HG03378 (cell line): ENCODE measurements around the gene SFMBT2.
"Not testable (repeated sequence)": the region's sequence is repeated elsewhere in the genome, so short reads cannot be mapped to it uniquely, and the experiment has no call there.

ENCODE experiments used
- ATAC-seq: cut with Tn5 transposase; IDR thresholded peaks from one replicate; pipeline ENCODE4 v1.9.1; 2021; ENCODE audit warnings: mild to moderate bottlenecking, moderate library complexity; ENCODE audit not compliant: unreplicated experiment

Gene SFMBT2

DNA sequence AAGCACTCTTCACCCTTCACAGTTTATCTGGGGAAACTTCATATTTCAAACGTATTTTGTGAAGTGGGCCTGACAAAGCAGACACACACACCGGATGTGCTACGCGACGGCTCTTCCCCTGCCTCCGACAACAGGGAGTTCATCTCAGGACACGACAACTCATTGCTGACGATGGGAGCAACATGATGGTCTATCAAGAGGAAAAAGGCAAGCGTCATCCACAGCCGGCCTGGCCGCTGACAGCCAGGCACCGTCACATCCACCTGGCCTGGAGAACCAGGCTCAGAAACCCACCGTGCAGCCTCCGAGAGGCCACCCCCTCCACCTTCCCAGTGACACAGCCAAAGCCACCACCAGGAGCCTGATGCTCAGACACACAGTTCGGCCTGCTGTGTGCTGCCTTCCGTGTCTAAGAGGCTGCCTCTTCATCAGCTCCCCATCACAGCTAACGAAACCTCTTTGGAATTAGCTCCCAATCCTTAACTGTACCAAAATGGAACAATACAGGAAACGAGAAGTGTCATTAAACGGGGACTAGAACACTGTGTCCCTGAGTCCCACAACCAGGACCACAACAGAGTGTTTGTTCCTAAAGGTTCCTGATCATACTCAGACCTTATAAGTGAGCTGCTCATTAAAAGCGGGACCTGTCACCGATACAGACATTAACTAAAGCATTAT lies 76.7 kb downstream of the SFMBT2 start:
- ATAC-seq: no peak

DNA sequence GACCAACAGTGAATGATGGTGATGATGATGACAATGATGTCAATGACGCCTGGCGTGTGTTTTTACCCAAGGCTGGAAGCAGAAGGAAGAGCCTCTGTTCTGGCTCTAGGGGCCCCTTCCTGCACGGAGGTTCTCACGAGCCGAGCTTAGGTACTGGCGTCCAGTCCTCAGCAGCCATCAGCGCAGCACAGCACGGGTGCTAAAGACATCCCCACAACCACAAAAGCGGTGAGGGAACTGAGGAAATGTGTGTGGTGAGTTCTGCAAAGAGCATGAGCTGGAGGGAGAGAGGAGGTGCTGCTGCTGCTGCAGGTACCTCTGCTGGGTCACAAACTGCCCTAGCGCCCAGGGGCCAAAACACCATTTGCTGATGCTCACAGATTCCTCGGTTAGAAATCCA lies 81.6 kb downstream of the SFMBT2 start:
- no peak for ATAC-seq

DNA sequence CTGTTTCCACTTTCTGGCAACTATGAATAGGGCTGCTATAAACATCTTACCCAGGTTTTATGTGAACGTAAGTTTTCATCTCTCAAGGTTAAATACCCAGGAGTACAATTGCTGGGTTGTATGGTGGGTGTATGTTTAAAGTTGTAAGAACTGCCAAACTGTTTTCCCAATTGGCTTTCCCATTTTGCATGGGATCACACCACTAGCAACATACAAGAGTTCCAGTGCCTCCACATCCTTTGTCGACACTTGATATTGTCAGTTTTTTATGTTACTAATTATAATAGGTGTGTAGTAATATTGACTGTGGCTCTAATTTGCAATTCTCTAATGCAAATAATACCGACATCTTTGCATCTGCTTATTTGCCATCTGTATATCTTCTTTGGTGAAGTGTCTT lies 82.9 kb downstream of the SFMBT2 start:
- no peak for ATAC-seq

DNA sequence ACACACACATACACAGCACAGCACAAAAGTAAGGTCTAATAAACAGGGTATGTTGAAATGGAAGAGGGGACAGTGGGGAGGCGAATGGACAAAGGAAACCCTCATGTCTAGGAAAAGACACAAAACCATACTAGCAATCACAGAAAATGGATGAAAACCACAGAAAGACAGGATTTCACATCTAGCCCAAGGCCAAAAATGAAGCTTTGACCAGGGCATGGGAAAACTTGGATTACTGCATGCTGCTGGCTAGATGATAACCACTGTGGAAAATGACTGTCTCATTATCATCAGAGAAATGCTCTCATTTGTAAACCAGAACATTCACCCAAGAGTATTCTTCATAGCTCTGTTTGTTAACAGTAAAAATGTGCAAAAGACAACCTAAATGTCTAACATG lies 88.2 kb downstream of the SFMBT2 start:
- ATAC-seq: no peak

DNA sequence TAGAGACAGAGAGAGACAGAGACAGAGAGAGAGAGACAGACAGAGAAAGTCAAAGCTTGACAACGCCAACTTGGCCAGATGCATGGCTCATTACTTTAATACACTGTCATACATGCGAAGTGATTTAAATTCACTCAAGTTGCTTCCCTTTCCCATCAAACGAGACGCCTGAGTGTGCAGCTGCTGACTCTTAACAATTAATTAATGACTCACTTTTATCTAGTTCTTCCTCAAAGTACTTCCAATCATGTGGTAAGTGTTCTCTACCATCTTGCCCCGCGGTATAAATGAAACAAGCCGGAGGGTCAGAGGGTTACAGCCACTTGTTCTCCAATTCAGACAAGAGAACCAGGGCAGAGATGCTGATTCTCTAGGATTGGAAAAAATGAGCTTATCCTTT lies 90.8 kb downstream of the SFMBT2 start:
- ATAC-seq: no peak

GRCh38 chr10:7319632-7320031 lies 91.2 kb downstream of the SFMBT2 start:
- ATAC-seq: no peak

DNA sequence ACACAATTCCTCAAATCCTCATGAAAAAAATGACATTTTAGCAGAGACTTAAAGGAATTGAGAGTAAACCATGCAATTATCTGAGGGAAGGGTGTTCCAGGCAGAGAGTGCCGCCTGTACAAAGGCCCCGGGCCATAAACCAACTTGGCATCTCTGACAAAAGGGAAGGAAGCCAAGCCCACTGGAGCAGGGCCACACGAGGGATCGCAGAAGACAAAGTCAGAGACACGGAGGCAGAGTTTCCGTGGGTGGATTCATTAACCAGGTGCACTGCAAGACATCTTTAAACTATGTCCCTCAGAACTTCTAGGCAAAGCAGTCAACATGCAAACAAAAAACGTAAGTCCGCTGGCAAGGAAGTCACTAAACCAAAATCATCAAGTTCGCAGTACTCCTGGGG lies 92.0 kb downstream of the SFMBT2 start:
- no peak for ATAC-seq

DNA sequence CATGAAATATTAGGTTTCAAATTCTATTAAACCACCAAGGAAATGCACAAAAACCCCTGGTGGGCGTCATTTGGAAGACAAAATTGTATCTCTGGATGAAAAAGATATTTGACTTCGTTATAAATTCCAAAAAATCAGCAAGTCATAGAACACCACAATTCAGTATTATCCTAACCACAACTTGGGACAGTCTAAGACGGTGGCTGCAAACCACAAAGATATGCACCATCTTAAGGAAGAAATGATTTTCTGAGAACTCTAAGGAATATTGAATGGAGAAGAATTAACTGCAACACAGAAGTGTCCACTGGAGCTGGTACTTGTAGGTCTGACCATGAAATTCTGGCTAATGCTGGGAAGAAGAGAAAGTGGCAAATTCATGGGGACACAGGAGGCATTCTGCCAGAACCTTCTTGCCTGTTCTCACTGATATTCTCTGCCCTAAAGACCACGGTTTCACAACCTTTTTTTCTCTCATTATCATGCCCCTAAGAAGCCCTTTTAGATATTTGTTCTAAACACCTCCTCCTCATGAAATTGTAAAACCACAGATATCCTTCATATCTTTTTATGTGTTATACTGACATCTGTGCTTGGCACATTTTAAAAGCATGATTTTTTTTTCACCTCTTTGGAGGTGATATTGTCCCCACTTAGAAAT lies 92.9 kb downstream of the SFMBT2 start:
- ATAC-seq: peak; percentile 54

DNA sequence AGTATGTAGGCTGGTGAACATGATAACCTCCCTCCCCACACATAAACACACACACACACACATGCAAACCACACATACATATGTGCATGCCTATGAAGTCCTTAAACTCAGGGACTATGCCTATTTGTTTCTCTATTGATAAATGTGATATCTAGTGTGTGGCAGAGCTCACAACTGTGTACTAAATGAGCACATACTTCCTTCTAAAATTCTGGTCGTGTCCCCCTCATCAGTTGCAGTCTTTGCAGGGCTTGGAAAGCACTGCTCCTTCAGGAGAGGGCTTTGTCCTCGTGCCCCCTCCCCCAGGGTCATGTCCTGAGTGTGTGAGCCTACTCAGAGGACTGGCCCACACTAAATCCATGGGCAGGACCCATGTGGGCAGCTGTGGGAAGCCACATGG lies 94.0 kb downstream of the SFMBT2 start:
- no peak for ATAC-seq

- ATAC-seq: no peak
Observed at GRCh38 chr10:7315906-7316305, 94.9 kb downstream of the SFMBT2 start.

DNA sequence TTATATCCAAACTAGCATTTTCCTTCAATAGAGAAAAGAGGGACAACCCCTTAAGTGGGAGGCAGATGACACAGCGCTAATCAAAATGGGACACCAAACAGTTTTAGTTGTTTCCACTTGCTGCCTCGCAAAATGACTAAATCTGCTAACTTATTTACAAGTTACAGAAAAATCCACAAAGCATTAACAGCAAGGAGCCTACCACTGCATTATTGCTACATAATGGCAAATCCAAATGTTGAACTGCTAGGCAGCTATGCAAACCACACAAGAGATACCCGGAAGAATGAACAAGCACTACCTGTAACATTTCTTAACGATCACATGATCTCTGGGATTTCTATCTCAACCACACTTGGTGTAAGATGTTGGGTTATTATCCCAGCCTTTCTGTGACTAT lies 96.7 kb downstream of the SFMBT2 start:
- ATAC-seq: no peak

- no peak for ATAC-seq
Observed at GRCh38 chr10:7312488-7312857, 98.4 kb downstream of the SFMBT2 start.

DNA sequence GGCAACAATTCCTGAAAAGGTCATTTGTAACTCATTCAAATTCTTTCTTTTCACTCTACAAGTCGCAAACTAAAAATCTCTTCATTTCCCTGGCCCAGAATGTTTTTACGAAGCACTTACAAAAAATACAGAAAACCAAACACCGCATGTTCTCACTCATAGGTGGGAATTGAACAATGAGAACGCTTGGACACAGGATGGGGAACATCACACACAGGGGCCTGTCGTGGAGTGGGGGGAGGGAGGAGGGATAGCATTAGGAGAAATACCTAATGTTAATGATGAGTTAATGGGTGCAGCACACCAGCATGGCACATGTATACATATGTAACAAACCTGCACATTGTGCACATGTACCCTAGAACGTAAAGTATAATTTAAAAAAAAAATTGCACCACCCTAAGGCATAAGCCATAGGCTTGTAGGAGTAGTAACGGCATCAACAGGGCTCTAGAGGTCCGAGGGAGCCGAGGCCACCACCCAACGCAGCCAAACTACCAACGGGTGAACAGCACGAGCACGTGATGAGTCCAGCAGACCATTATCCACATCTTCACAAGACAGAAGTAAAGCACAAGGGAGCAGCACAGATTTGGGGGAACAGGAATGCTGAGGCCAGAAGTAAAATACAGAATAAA lies 98.9 kb downstream of the SFMBT2 start:
- not testable (repeated sequence) for ATAC-seq

DNA sequence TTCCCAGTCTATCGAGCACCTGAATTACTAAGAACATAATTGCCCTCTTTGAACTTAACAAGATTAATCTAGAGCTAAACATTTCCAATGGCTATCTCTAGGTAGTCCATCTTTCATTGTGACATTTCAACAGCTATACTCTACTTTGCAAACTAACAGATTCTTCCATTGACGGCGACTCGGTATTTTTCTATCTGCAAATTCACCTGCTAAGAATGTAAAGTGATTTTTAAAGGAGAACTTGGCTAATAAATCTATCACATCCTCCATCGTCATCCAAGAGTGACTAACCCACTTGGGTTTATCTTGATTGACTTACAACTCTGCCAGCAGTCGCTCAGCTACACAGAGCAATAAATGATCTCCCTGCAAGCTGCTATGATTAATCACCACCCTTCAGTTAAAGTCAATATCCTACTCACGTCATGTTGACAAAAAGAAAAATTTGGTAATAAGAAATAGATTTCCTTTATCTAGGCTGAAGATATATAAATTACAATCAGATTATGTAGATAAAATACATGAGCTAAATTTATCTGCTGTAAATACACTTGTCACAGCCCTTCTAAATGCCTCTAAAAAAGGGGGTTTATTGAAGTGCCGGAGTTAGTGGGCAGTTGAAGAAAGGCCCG lies 99.5 kb downstream of the SFMBT2 start:
- no peak for ATAC-seq

GRCh38 chr10:7310076-7310475 lies 100.8 kb downstream of the SFMBT2 start:
- no peak for ATAC-seq

GRCh38 chr10:7308826-7309225 lies 102.0 kb downstream of the SFMBT2 start:
- no peak for ATAC-seq

DNA sequence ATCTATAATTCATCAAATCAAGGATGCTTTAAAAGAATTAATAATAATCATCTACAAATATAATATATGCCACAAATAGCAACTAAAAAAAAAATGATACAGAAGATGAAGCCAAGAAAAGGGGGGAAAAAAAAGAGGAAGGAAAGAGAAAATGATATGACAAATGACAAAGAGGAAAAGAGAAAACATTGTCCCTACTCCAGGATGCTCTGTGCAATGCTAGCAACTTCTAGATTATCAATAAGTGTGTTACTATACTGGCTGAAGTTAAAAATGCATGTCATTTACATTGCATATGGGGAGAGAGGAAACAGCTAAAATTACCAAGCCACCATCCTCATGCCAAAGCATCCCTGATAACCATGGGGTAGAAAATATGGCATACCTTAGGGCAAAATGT lies 104.2 kb downstream of the SFMBT2 start:
- no peak for ATAC-seq

DNA sequence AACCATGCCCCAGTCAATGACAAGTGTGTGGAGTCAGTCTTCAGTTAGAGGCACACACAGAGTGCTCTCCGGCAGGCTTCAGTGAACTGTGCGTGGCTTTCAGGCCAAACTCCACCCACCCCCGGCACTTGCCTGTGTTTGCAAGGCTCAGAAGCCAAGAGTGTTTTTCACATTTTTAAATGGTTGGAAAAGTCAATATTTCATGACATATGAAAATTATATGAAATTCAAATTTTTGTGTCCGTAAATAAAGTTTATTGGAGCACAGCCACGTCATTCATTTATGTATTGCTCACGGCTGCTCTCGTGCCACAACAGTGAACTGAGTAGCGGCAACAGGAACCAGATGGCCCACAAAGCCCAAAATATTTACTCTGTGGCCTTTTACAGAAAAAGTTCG lies 104.7 kb downstream of the SFMBT2 start:
- no peak for ATAC-seq

GRCh38 chr10:7305053-7305452 lies 105.8 kb downstream of the SFMBT2 start:
- no peak for ATAC-seq

DNA sequence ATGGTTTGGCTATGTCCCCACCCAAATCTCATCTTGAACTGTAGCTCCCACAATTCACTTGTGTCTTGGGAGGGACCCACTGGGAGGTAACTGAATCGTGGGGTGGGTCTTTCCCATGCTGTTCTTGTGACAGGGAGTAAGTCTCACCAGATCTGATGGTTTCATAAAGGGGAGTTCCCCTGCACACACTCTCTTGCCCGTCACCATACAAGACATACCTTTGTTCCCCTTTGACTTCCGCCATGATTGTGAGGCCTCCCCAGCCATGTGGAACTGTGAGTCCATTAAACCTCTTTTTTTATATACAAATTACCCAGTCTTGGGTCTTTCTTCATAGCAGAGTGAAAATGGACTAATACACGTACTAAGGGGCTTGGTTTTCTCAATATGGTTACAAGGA lies 106.7 kb downstream of the SFMBT2 start:
- no peak for ATAC-seq

GRCh38 chr10:7302930-7303557 lies 107.8 kb downstream of the SFMBT2 start:
- no peak for ATAC-seq
